Loucy (cell line): ENCODE measurements around the gene UBE2QL1.

ENCODE experiments used
- H2AFZ ChIP-seq: fragments of 200-600 bp; sonication (generic); 2 replicates; pipeline ENCODE4 v1.6.0; 2016; ENCODE audit warnings: antibody characterized with exemption, mild to moderate bottlenecking, low read length, moderate library complexity
- H3F3A ChIP-seq: fragments of 200-600 bp; 2 replicates; pipeline ENCODE4 v1.6.0; 2016; ENCODE audit warnings: antibody characterized with exemption, low read depth, mild to moderate bottlenecking
- H3K27me3 ChIP-seq: fragments of 200-600 bp; sonication (generic); 2 replicates; pipeline ENCODE4 v1.6.1; 2014; ENCODE audit warnings: low read length, mild to moderate bottlenecking; ENCODE audit not compliant: insufficient read depth, poor library complexity, severe bottlenecking
- H3K36me3 ChIP-seq: fragments of 200-600 bp; sonication (generic); 2 replicates; pipeline ENCODE4 v1.6.1; 2016; ENCODE audit warnings: low read length; ENCODE audit not compliant: insufficient read depth
- H3K4me1 ChIP-seq: fragments of 200-600 bp; sonication (generic); 2 replicates; pipeline ENCODE4 v1.5.1; 2014; ENCODE audit warnings: low read length, mild to moderate bottlenecking; ENCODE audit not compliant: insufficient read depth, poor library complexity, severe bottlenecking
- H3K4me2 ChIP-seq: fragments of 200-600 bp; sonication (generic); 2 replicates; pipeline ENCODE4 v1.6.0; 2014; ENCODE audit warnings: antibody characterized with exemption, low read length, low read depth, mild to moderate bottlenecking; ENCODE audit not compliant: poor library complexity, severe bottlenecking
- H3K4me3 ChIP-seq: fragments of 200-600 bp; sonication (generic); 2 replicates; pipeline ENCODE4 v1.5.1; 2014; ENCODE audit warnings: low read length, mild to moderate bottlenecking, mixed read lengths; ENCODE audit not compliant: poor library complexity, severe bottlenecking
- H3K79me2 ChIP-seq: fragments of 200-600 bp; sonication (generic); 2 replicates; pipeline ENCODE4 v1.6.1; 2014; ENCODE audit warnings: low read length; ENCODE audit not compliant: insufficient read depth
- H3K9ac ChIP-seq: fragments of 200-600 bp; sonication (generic); 2 replicates; pipeline ENCODE4 v1.6.0; 2014; ENCODE audit warnings: mild to moderate bottlenecking, low read depth, low read length, moderate library complexity; ENCODE audit not compliant: poor library complexity, severe bottlenecking
- H3K9me2 ChIP-seq: fragments of 200-600 bp; sonication (generic); replicated peaks from 2 replicates; pipeline ENCODE4 v1.6.1; 2016; ENCODE audit warnings: low read depth, low read length, mixed read lengths
- H3K9me3 ChIP-seq: fragments of 200-600 bp; sonication (generic); 2 replicates; pipeline ENCODE4 v1.6.1; 2014; ENCODE audit warnings: mild to moderate bottlenecking, antibody characterized with exemption, low read length, low read depth; ENCODE audit not compliant: insufficient read depth
- H4K20me1 ChIP-seq: fragments of 200-600 bp; sonication (generic); 2 replicates; pipeline ENCODE4 v1.6.0; 2014; ENCODE audit warnings: antibody characterized with exemption, low read length, mild to moderate bottlenecking; ENCODE audit not compliant: insufficient read depth, poor library complexity, severe bottlenecking
- EZH2phosphoT487 ChIP-seq: fragments of 200-600 bp; IDR thresholded peaks from 2 replicates; pipeline ENCODE4 v1.6.1; 2018; ENCODE audit warnings: antibody characterized with exemption, mild to moderate bottlenecking, moderate library complexity, borderline replicate concordance
- TF ChIP-seq, protein P1 (sequence below): fragments of 200-600 bp; sonication (generic); conservative IDR thresholded peaks from 2 replicates; pipeline ENCODE4 v1.5.1; 2014; ENCODE audit warnings: mild to moderate bottlenecking, antibody characterized with exemption, low read length

UBE2QL1 gene

DNA sequence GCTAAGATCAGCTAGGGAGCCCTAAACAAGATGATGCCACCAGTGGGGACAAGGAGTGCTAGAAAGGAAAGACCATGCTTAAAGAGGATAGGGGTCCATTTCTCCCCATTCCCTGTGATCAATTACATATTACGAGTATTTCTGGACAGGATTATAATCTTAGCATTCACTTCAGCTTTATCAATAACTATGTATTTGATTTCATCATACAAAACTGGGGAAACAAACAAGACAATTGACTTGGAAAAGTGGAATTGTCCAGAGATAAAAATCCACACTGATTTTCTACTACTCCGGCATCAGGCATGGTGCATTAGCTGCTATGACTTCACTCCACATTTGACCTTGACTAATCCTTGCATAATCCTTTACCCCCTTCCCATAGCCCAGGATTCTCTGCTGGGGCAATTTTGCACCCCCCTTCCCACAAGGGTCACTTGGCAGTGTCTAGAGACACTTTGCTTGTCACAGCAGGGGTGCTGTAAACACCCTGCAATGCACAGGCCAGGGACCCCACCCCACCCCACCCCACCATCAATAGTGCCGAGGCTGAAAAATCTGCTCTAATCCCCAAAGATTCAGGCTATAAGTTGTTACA is 29.9 kb upstream of the UBE2QL1 start:
- TF ChIP-seq EZH2phosphoT487, result no peak
- TF ChIP-seq, protein P1, sequence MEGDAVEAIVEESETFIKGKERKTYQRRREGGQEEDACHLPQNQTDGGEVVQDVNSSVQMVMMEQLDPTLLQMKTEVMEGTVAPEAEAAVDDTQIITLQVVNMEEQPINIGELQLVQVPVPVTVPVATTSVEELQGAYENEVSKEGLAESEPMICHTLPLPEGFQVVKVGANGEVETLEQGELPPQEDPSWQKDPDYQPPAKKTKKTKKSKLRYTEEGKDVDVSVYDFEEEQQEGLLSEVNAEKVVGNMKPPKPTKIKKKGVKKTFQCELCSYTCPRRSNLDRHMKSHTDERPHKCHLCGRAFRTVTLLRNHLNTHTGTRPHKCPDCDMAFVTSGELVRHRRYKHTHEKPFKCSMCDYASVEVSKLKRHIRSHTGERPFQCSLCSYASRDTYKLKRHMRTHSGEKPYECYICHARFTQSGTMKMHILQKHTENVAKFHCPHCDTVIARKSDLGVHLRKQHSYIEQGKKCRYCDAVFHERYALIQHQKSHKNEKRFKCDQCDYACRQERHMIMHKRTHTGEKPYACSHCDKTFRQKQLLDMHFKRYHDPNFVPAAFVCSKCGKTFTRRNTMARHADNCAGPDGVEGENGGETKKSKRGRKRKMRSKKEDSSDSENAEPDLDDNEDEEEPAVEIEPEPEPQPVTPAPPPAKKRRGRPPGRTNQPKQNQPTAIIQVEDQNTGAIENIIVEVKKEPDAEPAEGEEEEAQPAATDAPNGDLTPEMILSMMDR, result no peak
- H3K9me3 ChIP-seq, result no peaks in the 10 kb centered on the region; the same call in 1 of the 2 replicates
- no peaks in the 10 kb centered on the region for H4K20me1 ChIP-seq
- no peaks in the 10 kb centered on the region for H3F3A ChIP-seq
- no peaks in the 10 kb centered on the region for H3K79me2 ChIP-seq
- no peaks in the 10 kb centered on the region for H3K36me3 ChIP-seq
- no peak overlapping the region for H3K4me2 ChIP-seq
- no peak overlapping the region for H3K4me3 ChIP-seq
- no peaks in the 10 kb centered on the region for H3K27me3 ChIP-seq
- H3K9ac ChIP-seq, result no peak overlapping the region
- no peaks in the 10 kb centered on the region for H3K4me1 ChIP-seq
- H2AFZ ChIP-seq, result no peak overlapping the region
- H3K9me2 ChIP-seq, result no peaks in the 10 kb centered on the region

DNA sequence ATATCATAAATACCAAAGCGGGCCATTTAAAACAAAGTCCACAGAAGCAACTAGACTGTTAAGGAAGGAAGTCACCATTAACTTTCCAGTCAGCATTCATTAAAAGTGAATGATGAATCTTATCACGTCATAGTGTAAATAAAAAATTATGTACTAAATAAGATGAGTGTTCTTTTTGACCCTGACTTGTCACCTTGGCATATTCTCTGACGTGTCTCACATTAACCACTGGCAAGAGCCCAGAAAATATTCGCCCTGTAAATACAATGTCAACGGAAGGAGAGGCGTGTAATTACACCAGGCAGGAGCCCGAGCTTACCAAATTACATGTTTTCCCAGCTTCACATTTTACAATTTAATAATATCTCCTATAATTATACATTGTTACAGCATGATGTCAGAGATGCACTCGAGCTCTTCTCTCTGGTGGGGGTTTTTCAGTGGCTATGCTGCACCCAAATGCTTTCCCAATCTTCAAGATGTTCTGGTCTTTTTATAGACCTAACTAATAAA is 29.3 kb upstream of the UBE2QL1 start:
- Histone ChIP-seq H3K9me2 (no peaks in the 10 kb centered on the region), H3K4me1 (no peaks in the 10 kb centered on the region), H3K9me3 (no peaks in the 10 kb centered on the region; the same call in 1 of the 2 replicates), H3K79me2 (no peaks in the 10 kb centered on the region), H3K9ac (no peak overlapping the region), H3K27me3 (no peaks in the 10 kb centered on the region), H3F3A (no peaks in the 10 kb centered on the region), H2AFZ (no peak overlapping the region), H3K4me3 (no peak overlapping the region), H3K36me3 (no peaks in the 10 kb centered on the region), H4K20me1 (no peaks in the 10 kb centered on the region), H3K4me2 (no peak overlapping the region)
- TF ChIP-seq, protein P1, result no peak
- TF ChIP-seq EZH2phosphoT487, result no peak

DNA sequence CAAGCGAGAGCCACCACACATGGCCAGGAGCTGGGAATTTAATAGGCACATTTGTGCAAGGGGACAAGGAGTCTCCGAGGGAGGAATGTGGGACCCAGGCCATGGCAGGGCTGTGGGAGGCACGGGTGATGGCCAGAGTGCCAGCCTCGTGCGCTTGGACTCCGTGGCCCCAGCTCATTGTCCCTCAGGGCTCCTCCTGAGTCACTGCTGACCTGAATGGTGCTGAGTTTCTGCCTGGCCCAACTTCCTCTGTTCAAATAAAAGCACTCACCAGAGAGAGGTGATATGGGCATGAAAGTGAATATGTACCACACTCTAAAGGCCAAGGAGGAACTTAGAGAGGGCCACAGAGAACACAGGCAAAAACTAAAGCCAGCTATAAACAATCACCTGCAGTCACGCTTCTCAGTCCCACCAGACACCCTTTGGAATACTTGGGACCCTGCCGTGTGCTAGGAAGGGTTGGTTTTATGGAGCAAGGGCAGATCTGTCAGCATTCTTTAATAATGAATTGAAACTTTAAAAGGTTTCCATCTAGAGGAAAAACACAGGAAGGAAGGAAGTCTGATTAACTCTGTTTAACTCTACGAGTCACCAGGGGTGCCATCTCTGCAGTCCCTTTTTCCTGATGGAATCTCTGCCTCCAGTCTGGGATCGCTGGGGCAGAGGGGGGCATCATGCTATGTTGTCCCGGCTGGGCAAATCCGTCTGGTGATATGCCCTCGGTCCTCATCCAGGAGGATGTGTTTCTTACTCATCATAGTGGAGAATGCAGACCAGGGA is 25.1 kb upstream of the UBE2QL1 start:
- Histone ChIP-seq H3K9me2 (no peaks in the 10 kb centered on the region), H3K9me3 (no peaks in the 10 kb centered on the region; the same call in 1 of the 2 replicates), H3K4me3 (no peak overlapping the region), H3K27me3 (no peaks in the 10 kb centered on the region), H3K36me3 (no peaks in the 10 kb centered on the region), H2AFZ (no peak overlapping the region), H3K79me2 (no peaks in the 10 kb centered on the region), H3K4me1 (no peaks in the 10 kb centered on the region), H3K9ac (no peak overlapping the region), H3F3A (no peaks in the 10 kb centered on the region), H4K20me1 (no peaks in the 10 kb centered on the region), H3K4me2 (no peak overlapping the region)
- TF ChIP-seq, protein P1, result no peak
- TF ChIP-seq EZH2phosphoT487, result no peak
